NB4 (cell line): ENCODE results near the gene KLK6.

Experiments used
- DNase-seq: peaks from one replicate; pipeline ENCODE4 v3.0.0; 2010; ENCODE audit warnings: low read depth
- H3K4me3 ChIP-seq: one replicate; pipeline ENCODE4 v1.5.1; 2011; ENCODE audit warnings: mild to moderate bottlenecking, low read depth, low read length, moderate library complexity
- CTCF ChIP-seq: IDR thresholded peaks from one replicate; pipeline ENCODE4 v1.5.1; 2012; ENCODE audit warnings: low read depth, low read length
- MAX ChIP-seq: IDR thresholded peaks from 2 replicates; pipeline ENCODE4 v1.6.1; 2011; ENCODE audit warnings: low read depth, low read length
- MYC ChIP-seq: IDR thresholded peaks from 2 replicates; pipeline ENCODE4 v1.6.1; 2011; ENCODE audit warnings: low read depth, low read length
- POLR2A ChIP-seq: IDR thresholded peaks from 2 replicates; pipeline ENCODE4 v1.6.1; 2011; ENCODE audit warnings: mild to moderate bottlenecking; ENCODE audit not compliant: insufficient read length; ENCODE audit errors: extremely low read depth

KLK6 gene

GRCh38 chr19:50921426-50922316 lies 47.7 kb downstream of the KLK6 start:
- no peak for DNase-seq
- H3K4me3 ChIP-seq, result no peak overlapping the region

GRCh38 chr19:50916069-50916468 lies 53.3 kb downstream of the KLK6 start:
- no peak overlapping the region for H3K4me3 ChIP-seq
- TF ChIP-seq CTCF (no peak), MYC (no peak), POLR2A (no peak), MAX (no peak)
- no peak for DNase-seq

More at GRCh38 chr19:50921426-50922316, 47.7 kb downstream of the KLK6 start:
- TF ChIP-seq MAX (no peak), CTCF (no peak), POLR2A (no peak)

DNA sequence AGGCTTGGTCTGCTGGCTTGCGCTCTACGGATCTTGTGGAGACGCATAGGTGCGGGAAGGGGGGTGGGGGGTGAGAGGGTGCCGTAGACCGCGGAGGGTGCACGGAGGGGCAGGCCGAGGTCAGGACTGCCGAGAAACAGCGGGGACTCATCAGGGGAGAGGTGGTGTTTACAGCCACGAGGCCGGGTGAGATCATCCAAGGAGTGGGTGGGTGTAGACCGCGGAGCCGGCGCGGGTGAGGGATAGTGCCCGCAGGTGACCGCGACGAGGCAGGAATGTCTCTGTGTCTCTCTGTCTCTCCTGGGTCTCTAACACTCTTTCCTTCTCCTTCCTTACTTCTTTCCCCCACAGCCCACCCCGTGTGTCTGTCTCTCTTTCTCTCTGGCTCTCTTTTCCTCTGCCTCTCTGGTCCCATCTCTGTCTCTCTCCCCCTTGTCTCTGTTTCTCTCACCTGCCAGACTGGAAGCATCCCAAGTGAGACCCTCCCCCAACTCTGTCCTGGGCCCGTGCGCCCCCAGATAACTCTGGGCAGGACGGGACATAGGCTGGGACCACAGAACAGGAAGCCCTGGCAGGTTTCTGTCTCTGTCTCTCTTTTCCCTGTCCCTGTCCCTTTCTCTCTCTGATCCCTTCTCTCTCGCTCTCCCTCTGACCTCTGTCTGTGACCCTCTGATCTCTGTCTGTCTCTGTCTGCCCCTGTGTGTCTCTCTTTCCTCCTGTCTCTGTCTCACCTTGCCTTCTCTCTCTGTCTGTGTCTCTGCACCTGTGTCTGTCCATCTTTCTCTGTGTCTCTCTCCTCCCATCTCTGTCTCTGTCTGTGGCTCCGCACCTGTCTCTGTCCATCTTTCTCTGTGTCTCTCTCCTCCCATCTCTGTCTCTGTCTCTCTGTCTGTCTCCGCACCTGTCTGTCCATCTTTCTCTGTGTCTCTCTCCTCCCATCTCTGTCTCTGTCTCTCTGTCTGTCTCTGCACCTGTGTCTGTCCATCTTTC lies 56.4 kb downstream of the KLK6 start:
- TF ChIP-seq CTCF (no peak), MYC (no peak), POLR2A (no peak), MAX (no peak)
- H3K4me3 ChIP-seq, result no peak overlapping the region
- no peak for DNase-seq

DNA sequence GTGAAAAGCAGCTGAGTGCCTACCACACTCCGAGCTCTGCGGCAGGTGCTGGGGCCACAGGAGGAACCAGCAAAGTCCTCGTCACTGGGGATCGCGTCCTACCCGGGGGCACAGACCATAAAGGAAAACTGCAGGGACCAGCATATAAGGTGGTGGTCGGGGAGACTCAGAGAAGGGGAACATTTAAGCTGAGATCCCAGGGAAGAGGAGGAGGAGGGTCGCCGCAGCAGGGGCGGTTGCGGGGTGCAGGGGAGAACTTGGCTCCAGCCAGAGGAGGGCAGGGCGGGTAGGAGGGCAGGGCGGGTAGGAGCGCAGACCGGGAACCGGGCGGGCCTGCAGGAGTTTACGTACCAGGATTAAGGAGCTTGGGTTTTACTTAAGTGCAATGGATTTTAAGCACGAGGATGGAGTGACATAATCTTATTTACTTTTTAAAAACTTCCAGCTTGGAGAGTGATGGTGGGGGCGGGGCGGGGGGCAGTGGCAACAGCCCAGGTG lies 57.2 kb downstream of the KLK6 start:
- TF ChIP-seq CTCF (no peak), POLR2A (no peak), MAX (no peak), MYC (no peak)
- H3K4me3 ChIP-seq, result no peak overlapping the region
- DNase-seq, result no peak

DNA sequence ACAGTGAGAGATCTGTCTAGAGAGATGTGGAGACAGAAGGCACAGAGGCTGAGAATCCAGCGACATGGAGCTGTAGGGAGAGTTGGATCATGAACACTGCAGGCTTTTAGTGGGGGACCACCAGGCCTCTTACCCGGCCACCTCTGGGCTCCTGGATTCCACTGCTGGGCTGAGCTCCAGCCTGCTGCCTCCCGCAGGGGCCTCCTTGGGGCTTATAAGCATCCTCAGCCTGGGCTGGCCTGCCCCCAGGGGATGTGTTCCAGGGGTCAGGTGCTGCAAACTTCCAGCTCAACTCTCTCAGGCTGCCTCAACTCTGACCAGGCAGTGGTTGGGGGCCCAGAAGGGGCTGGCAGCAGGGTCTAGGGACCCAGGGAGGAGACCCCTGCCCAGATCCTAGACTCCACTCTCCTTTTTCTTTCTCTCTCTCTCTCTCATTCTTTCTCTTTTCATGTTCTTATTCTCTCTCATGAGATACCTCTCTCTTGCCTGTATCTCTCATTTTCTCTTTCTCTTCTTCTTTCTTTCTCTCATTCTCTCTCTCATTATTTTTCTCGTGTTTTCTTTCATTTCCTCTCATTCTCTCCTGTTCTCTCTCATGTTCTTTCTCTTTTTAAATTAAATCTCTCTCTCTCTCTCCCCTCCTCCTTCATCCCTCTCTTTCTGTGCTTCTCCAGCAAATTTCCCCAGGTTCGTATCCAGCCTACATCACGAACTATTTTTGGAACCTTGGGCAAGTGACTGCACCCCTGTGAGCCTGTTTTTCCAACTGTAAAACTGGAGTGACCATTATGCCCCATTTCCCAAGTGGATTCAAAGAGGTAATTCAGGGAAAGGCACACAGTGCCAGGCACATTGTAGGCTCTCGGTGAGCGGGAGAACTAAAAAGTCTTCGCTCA lies 57.9 kb downstream of the KLK6 start, which contains the start of gene KLK4:
Gene KLK4 (minus strand): TSS at position 190 of the 896 bp plus-strand sequence. CDS start 657 bp downstream, outside the sequence.
- H3K4me3 ChIP-seq, result no peak within 1 kb of the TSS
- TF ChIP-seq CTCF (no peak), POLR2A (no peak), MAX (no peak)
- no peak for DNase-seq
